ENCODE measurements around the gene INTS1. TPM values are rescaled to one million over a fixed set of nuclear protein-coding genes. Genes with fewer than 3 reads are reported as not detected.

The INTS1 gene
- total RNA-seq, 2 donors from 2014 or later: 66.3 to 72.9 TPM

DNA sequence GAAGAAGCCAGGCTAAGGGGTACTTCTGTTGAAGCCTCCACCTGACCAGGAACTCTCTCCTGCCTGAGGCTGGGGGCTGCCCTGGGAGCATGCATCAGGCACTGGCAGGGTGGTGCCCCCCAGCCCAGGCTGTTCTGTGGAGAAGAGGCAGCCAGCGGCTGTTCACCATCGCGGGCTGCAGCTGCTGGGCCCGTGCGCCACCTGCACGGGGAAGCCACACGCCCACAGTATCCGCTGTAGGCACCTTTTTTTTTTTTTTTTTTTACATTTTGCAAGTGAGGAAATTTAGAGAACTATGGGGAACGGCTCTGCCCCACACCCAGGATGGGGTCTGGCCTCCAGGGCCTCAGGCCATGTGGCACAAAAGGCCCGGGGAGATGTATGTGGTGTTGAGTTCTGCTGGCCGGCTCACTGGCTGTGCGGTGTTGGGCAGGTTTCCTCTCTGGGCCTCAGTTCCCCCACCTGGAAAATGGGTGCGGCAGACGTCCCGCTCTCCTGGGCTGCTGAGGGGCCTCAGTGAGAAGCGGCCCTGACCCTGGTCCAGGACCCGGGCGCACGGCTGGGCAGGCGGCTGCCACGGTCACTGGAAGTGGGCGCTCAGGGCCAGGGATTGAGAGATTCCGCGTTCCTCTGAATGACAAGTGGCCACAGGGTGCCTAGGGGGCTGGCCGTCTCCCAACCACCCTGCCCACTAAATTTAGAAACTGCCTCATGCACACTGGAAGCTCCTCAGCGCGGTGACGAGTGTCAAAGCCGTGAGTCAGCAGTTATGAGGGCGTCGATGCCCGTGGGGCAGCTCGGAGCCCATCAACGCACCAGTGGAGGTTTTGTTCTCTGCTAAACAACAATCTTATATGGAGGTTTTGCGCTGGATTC lies 8.8 kb upstream of the INTS1 start:
- H3K36me3 ChIP-seq (replicated peaks in 1 of 2; ENCODE audit: insufficient read depth in 1 of 2, low read depth in 2 of 2): no peaks in the 10 kb centered on the region
- H3K4me1 ChIP-seq: peaks cover 17% of the 10 kb centered on the region
- WGBS, 2 donors: 71 to 91% methylated on average over 10 to 34 of the region's 35 CpGs
- H3K9me3 ChIP-seq: no peaks in the 10 kb centered on the region
- peak overlapping the region in 2 of 4 donors; percentile 13 to 52 for H3K27ac ChIP-seq
- peak in 2 of 4 donors; percentile 22 to 64 for DNase-seq
- H3K4me3 ChIP-seq: no peak overlapping the region
- TF ChIP-seq, protein P1, sequence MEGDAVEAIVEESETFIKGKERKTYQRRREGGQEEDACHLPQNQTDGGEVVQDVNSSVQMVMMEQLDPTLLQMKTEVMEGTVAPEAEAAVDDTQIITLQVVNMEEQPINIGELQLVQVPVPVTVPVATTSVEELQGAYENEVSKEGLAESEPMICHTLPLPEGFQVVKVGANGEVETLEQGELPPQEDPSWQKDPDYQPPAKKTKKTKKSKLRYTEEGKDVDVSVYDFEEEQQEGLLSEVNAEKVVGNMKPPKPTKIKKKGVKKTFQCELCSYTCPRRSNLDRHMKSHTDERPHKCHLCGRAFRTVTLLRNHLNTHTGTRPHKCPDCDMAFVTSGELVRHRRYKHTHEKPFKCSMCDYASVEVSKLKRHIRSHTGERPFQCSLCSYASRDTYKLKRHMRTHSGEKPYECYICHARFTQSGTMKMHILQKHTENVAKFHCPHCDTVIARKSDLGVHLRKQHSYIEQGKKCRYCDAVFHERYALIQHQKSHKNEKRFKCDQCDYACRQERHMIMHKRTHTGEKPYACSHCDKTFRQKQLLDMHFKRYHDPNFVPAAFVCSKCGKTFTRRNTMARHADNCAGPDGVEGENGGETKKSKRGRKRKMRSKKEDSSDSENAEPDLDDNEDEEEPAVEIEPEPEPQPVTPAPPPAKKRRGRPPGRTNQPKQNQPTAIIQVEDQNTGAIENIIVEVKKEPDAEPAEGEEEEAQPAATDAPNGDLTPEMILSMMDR (IDR thresholded peaks at IDR 0.05): no peak
- TF ChIP-seq POLR2A (IDR thresholded peaks at IDR 0.05): no peak
- no peak for ATAC-seq
- intact Hi-C loops (cut with DNase I): no loop called here
- H3K27me3 ChIP-seq: no peaks in the 10 kb centered on the region

DNA sequence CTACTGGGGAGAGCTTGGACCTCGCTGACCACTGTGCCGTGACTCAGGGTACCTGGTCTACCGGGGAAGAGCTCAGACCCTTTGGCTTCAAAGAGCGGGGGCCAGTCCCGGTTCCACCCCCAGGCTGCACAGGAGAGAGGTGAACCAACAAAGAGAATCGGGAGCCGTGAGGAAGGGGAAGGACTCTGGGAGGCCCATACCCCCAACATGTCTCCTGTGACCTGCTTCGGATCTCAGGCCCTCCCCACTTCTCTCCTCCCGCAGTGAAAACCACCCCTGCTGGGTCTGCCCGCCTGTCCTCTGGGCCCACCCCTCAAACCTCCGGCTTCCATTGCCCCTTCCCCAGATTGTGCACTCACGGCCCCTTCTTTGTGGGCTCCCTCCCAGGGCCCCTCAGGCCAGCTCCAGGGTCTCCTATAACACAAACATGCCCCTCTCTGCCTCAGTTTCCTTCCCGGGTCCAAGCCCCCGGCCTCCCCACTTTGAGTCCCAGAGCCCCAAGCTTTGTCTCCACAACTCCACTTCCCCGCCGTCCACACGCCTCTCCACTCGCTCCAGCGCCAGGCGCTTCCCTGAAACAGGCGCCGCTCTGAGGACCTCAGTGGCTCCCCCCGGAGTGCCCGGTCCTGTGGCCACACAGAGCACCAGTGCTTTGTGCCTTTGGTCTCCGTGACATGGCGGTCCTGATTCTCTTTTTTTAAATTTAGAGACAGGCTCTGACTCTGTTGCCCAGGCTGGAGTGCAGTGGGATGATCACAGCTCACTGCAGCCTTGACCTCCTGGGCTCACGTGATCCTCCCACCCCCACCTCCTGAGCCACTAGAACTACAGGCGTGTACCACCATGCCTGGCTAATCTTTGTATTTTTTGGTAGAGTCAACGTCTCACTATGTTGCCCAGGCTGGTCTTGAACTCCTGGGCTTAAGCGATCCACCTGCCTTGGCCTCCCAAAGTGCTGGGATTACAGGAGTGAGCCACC lies 7.5 kb upstream of the INTS1 start:
- no peak for DNase-seq
- Histone ChIP-seq H3K4me3 (no peak overlapping the region), H3K27me3 (no peaks in the 10 kb centered on the region), H3K27ac (no peak overlapping the region), H3K9me3 (no peaks in the 10 kb centered on the region), H3K4me1 (peaks cover 28% of the 10 kb centered on the region), H3K36me3 (replicated peaks in 1 of 2; ENCODE audit: insufficient read depth in 1 of 2, low read depth in 2 of 2) (no peaks in the 10 kb centered on the region)
- intact Hi-C loops (cut with DNase I): no loop called here
- whole genome bisulfite sequencing, 2 donors: 80 to 92% methylated on average over 22 to 28 of the region's 30 CpGs
- no peak for TF ChIP-seq POLR2A (IDR thresholded peaks at IDR 0.05)
- TF ChIP-seq, protein P1 (IDR thresholded peaks at IDR 0.05): no peak
- ATAC-seq: no peak

DNA sequence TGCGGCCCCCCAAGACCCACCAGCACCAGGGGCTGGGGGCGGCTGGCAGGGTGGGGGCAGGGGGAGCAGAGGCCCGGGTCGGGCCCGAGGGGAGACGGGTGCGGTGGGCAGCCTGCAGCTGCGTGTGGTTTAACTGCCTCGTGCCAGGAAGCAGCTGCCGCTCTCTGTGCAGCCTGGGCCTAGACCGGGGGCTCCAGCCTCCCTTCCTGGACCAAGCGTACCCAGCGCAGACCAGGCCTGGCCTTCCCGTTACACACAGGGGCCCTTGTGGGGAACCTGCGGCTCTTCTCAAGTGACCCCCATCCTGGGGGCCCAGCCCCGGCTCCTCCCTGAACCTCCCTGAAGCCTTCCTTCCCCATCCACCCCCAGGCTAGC lies 6.6 kb upstream of the INTS1 start:
- Histone ChIP-seq H3K27me3 (no peaks in the 10 kb centered on the region), H3K4me3 (no peak overlapping the region), H3K27ac (no peak overlapping the region), H3K4me1 (peaks cover 30% of the 10 kb centered on the region), H3K36me3 (replicated peaks in 1 of 2; ENCODE audit: insufficient read depth in 1 of 2, low read depth in 2 of 2) (no peaks in the 10 kb centered on the region), H3K9me3 (no peaks in the 10 kb centered on the region)
- intact Hi-C loops (cut with DNase I): no loop called here
- TF ChIP-seq POLR2A (IDR thresholded peaks at IDR 0.05): no peak
- DNase-seq (no peak), ATAC-seq (no peak)
- 67 to 81% methylated on average over 8 to 15 of the region's 16 CpGs for WGBS, 2 donors

DNA sequence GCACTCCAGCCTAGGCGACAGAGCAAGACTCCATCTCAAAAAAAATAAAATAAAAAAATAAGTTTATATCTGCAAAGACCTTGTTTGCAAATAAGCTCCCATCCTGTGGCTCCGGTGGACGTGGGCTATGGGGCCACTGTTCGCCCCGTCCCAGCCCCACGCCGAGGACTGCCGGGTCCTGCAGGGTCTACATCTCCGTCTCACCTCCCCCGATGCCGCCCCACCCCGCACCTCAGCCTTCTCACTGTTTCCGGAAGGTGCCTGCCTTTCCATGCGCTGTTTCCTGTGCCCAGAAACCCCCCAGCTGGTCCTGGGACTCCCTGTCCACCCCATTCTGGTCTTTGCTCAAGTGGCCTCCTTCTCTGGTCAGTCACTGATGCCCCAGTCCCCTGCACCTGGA lies 5.0 kb upstream of the INTS1 start:
- H3K9me3 ChIP-seq: no peaks in the 10 kb centered on the region
- intact Hi-C loops (cut with DNase I): no loop called here
- no peak overlapping the region for H3K27ac ChIP-seq
- no peak overlapping the region for H3K4me3 ChIP-seq
- DNase-seq (no peak), ATAC-seq (no peak)
- peaks cover 40% of the 10 kb centered on the region for H3K4me1 ChIP-seq
- H3K36me3 ChIP-seq (replicated peaks in 1 of 2; ENCODE audit: insufficient read depth in 1 of 2, low read depth in 2 of 2): no peaks in the 10 kb centered on the region
- TF ChIP-seq, protein P1 (IDR thresholded peaks at IDR 0.05): no peak
- no peak for TF ChIP-seq POLR2A (IDR thresholded peaks at IDR 0.05)
- H3K27me3 ChIP-seq: no peaks in the 10 kb centered on the region
- 91 to 97% methylated on average over 14 of the region's 14 CpGs for WGBS, 2 donors

DNA sequence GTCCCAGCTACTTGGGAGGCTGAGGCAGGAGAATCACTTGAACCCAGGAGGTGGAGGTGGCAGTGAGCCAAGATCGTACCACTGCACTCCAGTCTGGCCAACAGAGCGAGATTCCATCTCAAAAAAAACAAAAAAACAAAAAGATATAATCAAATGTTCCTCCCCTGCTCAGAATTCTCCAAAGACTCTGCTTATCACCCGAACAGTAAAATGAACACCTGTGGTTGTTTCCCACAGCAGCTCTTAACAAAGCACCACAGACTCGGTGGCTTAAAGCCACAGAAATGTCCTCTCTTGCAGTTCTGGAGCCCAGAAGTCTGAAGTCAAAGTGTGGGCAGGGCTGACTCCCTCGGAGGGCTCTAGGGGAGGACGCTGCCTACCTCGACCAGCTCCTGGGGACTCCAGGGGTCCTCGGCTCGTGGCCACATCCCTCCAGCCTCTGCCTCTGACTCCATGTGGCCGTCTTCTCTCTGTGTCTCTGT lies 4.1 kb upstream of the INTS1 start:
- Histone ChIP-seq H3K27ac (peak overlapping the region; percentile 68 to 89 (median 84)), H3K4me3 (no peak overlapping the region)
- intact Hi-C loops (cut with DNase I): no loop called here

More for the DNA sequence above, 4.1 kb upstream of the INTS1 start:
- Histone ChIP-seq H3K36me3 (replicated peaks in 1 of 2; ENCODE audit: insufficient read depth in 1 of 2, low read depth in 2 of 2) (no peaks in the 10 kb centered on the region), H3K9me3 (no peaks in the 10 kb centered on the region), H3K27me3 (no peaks in the 10 kb centered on the region), H3K4me1 (peaks cover 44% of the 10 kb centered on the region)
- TF ChIP-seq POLR2A (IDR thresholded peaks at IDR 0.05): peak in 2 of 3 donors; percentile 71 to 76
- TF ChIP-seq, protein P1 (IDR thresholded peaks at IDR 0.05): no peak
- WGBS, 2 donors: 20 to 50% methylated on average over 10 of the region's 10 CpGs
- ATAC-seq (peak; percentile 49), DNase-seq (peak; percentile 69 to 80 (median 74))
